Suprapubic skin (tissue), 3 donors: Measurements from ENCODE around the gene IGFBP6.

Source experiments
- POLR2AphosphoS5 ChIP-seq, 3 donors: sonication (generic); formaldehyde crosslinking; IDR thresholded peaks; one replicate each; pipeline ENCODE4 v1.6.1; 2017; ENCODE audit warnings: antibody characterized with exemption in 3 of 3
- TF ChIP-seq, protein P1 (sequence below), 2 donors: fragments of 200-600 bp in 1 of 2; fragments of 450-650 bp in 1 of 2; sonication (generic) in 1 of 2; IDR thresholded peaks; one replicate each; pipeline ENCODE4 v1.5.1; 2016 to 2019; ENCODE audit warnings: antibody characterized with exemption in 2 of 2, mild to moderate bottlenecking in 1 of 2, moderate library complexity in 1 of 2

- TF ChIP-seq, protein P1, sequence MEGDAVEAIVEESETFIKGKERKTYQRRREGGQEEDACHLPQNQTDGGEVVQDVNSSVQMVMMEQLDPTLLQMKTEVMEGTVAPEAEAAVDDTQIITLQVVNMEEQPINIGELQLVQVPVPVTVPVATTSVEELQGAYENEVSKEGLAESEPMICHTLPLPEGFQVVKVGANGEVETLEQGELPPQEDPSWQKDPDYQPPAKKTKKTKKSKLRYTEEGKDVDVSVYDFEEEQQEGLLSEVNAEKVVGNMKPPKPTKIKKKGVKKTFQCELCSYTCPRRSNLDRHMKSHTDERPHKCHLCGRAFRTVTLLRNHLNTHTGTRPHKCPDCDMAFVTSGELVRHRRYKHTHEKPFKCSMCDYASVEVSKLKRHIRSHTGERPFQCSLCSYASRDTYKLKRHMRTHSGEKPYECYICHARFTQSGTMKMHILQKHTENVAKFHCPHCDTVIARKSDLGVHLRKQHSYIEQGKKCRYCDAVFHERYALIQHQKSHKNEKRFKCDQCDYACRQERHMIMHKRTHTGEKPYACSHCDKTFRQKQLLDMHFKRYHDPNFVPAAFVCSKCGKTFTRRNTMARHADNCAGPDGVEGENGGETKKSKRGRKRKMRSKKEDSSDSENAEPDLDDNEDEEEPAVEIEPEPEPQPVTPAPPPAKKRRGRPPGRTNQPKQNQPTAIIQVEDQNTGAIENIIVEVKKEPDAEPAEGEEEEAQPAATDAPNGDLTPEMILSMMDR (IDR thresholded peaks at IDR 0.05): no peak
- TF ChIP-seq POLR2AphosphoS5 (IDR thresholded peaks at IDR 0.05): no peak
Measured at GRCh38 chr12:53060064-53060720, 37.3 kb upstream of the IGFBP6 start.
